ENCODE results near the gene UNC13D. TPM values are rescaled to one million over a fixed set of nuclear protein-coding genes. Genes with fewer than 3 reads are reported as not detected.

Gene UNC13D
- total and polyA plus RNA-seq, 2 of the 4 experiments (the other 2 are of a cell fraction) = under 0.01 to 0.31 TPM

DNA sequence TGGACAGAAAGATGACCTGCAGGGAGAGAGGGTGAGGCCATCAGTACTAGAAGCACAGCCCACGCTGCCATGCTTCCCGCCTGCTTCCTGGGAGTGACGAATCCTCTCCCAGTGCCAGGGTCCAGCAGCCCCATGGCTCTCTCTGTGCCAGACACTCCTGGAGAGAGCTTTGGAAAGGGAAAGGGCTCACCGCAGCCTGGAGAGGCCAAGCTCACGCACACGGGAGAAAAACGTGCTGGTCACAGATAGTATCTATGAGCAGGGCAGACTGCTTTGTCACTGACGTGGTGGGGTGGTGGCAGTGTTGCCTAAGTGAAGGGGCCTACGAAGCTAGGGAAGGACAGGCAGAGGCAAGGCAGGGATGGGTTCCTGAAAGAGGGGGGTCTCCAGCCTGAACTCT lies 5.5 kb upstream of the UNC13D start:
- intact Hi-C loops (cut with micrococcal nuclease) = no loop called here
- TF ChIP-seq FOS (IDR thresholded peaks at IDR 0.05; ENCODE audit: low read depth, low read length) = no peak
- TF ChIP-seq CEBPB (IDR thresholded peaks at IDR 0.05; ENCODE audit: low read depth, low read length) = no peak
- no peak for TF ChIP-seq USF2 (IDR thresholded peaks at IDR 0.05; ENCODE audit: low read depth, low read length)
- no peak for TF ChIP-seq RCOR1 (IDR thresholded peaks at IDR 0.05; ENCODE audit: insufficient replicate concordance, low read length)
- TF ChIP-seq POLR2A (IDR thresholded peaks at IDR 0.05; ENCODE audit: low read depth, low read length) = no peak
- no peak for TF ChIP-seq BHLHE40 (IDR thresholded peaks at IDR 0.05; ENCODE audit: low read depth, low read length)
- TF ChIP-seq MAZ (IDR thresholded peaks at IDR 0.05; ENCODE audit: borderline replicate concordance, low read depth, low read length) = no peak
- TF ChIP-seq SMC3 (IDR thresholded peaks at IDR 0.05; ENCODE audit: low read depth, low read length) = no peak
- TF ChIP-seq CHD1 (IDR thresholded peaks at IDR 0.05; ENCODE audit: low read depth, low read length) = no peak
- TF ChIP-seq RAD21 (IDR thresholded peaks at IDR 0.05; ENCODE audit: low read length) = no peak
- no peak for TF ChIP-seq CTCF (conservative IDR thresholded peaks at IDR 0.05; ENCODE audit: low read depth, low read length)
- no peak for TF ChIP-seq RFX5 (IDR thresholded peaks at IDR 0.05; ENCODE audit: low read depth, low read length)
- no peak for TF ChIP-seq ELK1 (IDR thresholded peaks at IDR 0.05; ENCODE audit: borderline replicate concordance, low read depth, low read length)
- TF ChIP-seq NFE2L2 (IDR thresholded peaks at IDR 0.05; ENCODE audit: low read depth, low read length) = no peak
- no peak for TF ChIP-seq MAFK (IDR thresholded peaks at IDR 0.05; ENCODE audit: low read depth, low read length)
- TF ChIP-seq MXI1 (IDR thresholded peaks at IDR 0.05; ENCODE audit: borderline replicate concordance, low read depth, low read length) = no peak
- Histone ChIP-seq H3K14ac (replicated peaks; ENCODE audit: low read depth, low read length) (no peak overlapping the region), H3K79me1 (ENCODE audit: low read depth in 1 of 2, low read length in 2 of 2) (peaks cover 6 to 27% of the 10 kb centered on the region in 2 experiments; a peak in 3 of 4 replicates), H4K8ac (ENCODE audit: low read depth in 2 of 2, low read length in 2 of 2) (no peak overlapping the region), H3K56ac (ENCODE audit: extremely low read depth, insufficient read depth, low read length) (no peak overlapping the region), H2BK15ac (ENCODE audit: low read depth, low read length) (no peak overlapping the region), H3K27ac (ENCODE audit: insufficient read depth, low read length) (no peak overlapping the region), H3K27me3 (ENCODE audit: control insufficient read depth, insufficient read depth, low read length) (no peaks in the 10 kb centered on the region), H4K91ac (ENCODE audit: insufficient read depth, low read depth, low read length) (no peak overlapping the region), H3K4me2 (ENCODE audit: low read depth, low read length) (no peak overlapping the region), H3K23ac (ENCODE audit: low read depth, low read length) (no peak overlapping the region), H3K4me1 (ENCODE audit: control insufficient read depth, insufficient read depth, low read length) (peaks cover 14% of the 10 kb centered on the region), H2AK9ac (replicated peaks; ENCODE audit: low read depth, low read length, poor library complexity) (no peak overlapping the region), H2BK20ac (ENCODE audit: low read depth, low read length) (no peak overlapping the region), H3K36me3 (ENCODE audit: control insufficient read depth, insufficient read depth, low read length) (peaks cover 52% of the 10 kb centered on the region), H4K5ac (ENCODE audit: low read depth, low read length) (no peak overlapping the region), H2BK120ac (ENCODE audit: low read depth, low read length) (no peak overlapping the region), H3K4me3 (ENCODE audit: insufficient read depth, low read depth, low read length) (no peak overlapping the region), H3K9me3 (ENCODE audit: control insufficient read depth, insufficient read depth, low read length) (no peaks in the 10 kb centered on the region), H2AK5ac (ENCODE audit: low read depth, low read length) (no peak overlapping the region), H4K20me1 (ENCODE audit: insufficient read depth, low read length) (peaks cover 13% of the 10 kb centered on the region), H3K9me1 (ENCODE audit: insufficient read depth, low read length) (peaks cover 10% of the 10 kb centered on the region), H3K9ac (ENCODE audit: low read depth, low read length) (no peak overlapping the region), H3K4ac (ENCODE audit: low read depth, low read length) (no peak overlapping the region), H3K18ac (ENCODE audit: low read depth, low read length) (no peak overlapping the region), H2BK5ac (ENCODE audit: low read depth, low read length, poor library complexity, severe bottlenecking) (no peak overlapping the region), H2AFZ (replicated peaks; ENCODE audit: low read length, poor library complexity) (peak overlapping the region; percentile 1)
- POLR2A ChIA-PET (ENCODE audit: unreplicated experiment) = no interaction called here
- in situ Hi-C loops (cut with MboI; ENCODE audit: low sequenced_read_pairs) = no loop called here
- BruUV-seq (replicated peaks) = no TSS peak
- ATAC-seq (ENCODE audit: low read depth) = no peak
- CTCF ChIA-PET = interaction anchor here (0.6 to 0.7 kb wide), 2 partner anchors 92 to 96 kb away, joined by 3 to 4 read pairs; no protein-coding TSS in a partner anchor
- no peak for DNase-seq
- dilution Hi-C loops (cut with HindIII; ENCODE audit: low sequenced_read_pairs, unreplicated experiment) = no loop called here
- 93% methylated on average over 6 of the region's 9 CpGs; no CpG with 5 or more reads in 1 of the 2 experiments for WGBS, 2 experiments (ENCODE audit: extremely low coverage in 2 of 2, insufficient read length in 1 of 2)

All from IMR-90 (cell line).